Glutamatergic neuron (in vitro differentiated cells): ENCODE data around the gene HID1. TPM values are rescaled to one million over a fixed set of nuclear protein-coding genes. Genes with fewer than 3 reads are reported as not detected.

ENCODE experiments used
- DNase-seq: peaks from one replicate; pipeline ENCODE4 v3.0.0; 2022
- H3K27ac Mint-ChIP-seq: one replicate; pipeline ENCODE4 v1.8.0; 2020; ENCODE audit warnings: mild to moderate bottlenecking, mixed read lengths, inconsistent platforms; ENCODE audit not compliant: unreplicated experiment
- H3K27me3 Mint-ChIP-seq: one replicate; pipeline ENCODE4 v1.8.0; 2020; ENCODE audit warnings: mild to moderate bottlenecking, moderate library complexity, mixed read lengths, inconsistent platforms; ENCODE audit not compliant: unreplicated experiment
- H3K36me3 Mint-ChIP-seq: one replicate; pipeline ENCODE4 v1.8.0; 2020; ENCODE audit warnings: mild to moderate bottlenecking, mixed read lengths, inconsistent platforms; ENCODE audit not compliant: unreplicated experiment
- H3K4me1 Mint-ChIP-seq: one replicate; pipeline ENCODE4 v1.8.0; 2020; ENCODE audit warnings: mild to moderate bottlenecking, low read depth, mixed read lengths, inconsistent platforms; ENCODE audit not compliant: unreplicated experiment
- H3K4me3 Mint-ChIP-seq: one replicate; pipeline ENCODE4 v1.8.0; 2020; ENCODE audit warnings: mild to moderate bottlenecking, mixed read lengths, inconsistent platforms; ENCODE audit not compliant: unreplicated experiment
- H3K9me3 Mint-ChIP-seq: one replicate; pipeline ENCODE4 v1.8.0; 2020; ENCODE audit warnings: mild to moderate bottlenecking, moderate library complexity, mixed read lengths, inconsistent platforms; ENCODE audit not compliant: unreplicated experiment
- total RNA-seq: library from RNA; stranded (reverse); fragmentation: NEBNext Ultra II Directional; extraction: Animal tissue kit (Norgen Biotek cat#: 25700); gene quantifications from one replicate; pipeline ENCODE4 v1.2.1, GENCODE V29; 2021; ENCODE audit not compliant: unreplicated experiment
- TF ChIP-seq, protein P1 (sequence below): fragments of 200-600 bp; sonication (generic); IDR thresholded peaks from one replicate; pipeline ENCODE4 v1.5.0; 2021; ENCODE audit not compliant: partially characterized antibody, unreplicated experiment

HID1 gene
- total RNA-seq, 1 donor from 2014 or later = 106 TPM

- Mint-ChIP-seq H3K9me3 (peaks cover 5% of the 10 kb centered on the region), H3K4me3 (no peak overlapping the region), H3K27ac (no peak overlapping the region), H3K27me3 (peaks cover 9% of the 10 kb centered on the region), H3K36me3 (no peaks in the 10 kb centered on the region), H3K4me1 (peaks cover 2% of the 10 kb centered on the region)
- TF ChIP-seq, protein P1, sequence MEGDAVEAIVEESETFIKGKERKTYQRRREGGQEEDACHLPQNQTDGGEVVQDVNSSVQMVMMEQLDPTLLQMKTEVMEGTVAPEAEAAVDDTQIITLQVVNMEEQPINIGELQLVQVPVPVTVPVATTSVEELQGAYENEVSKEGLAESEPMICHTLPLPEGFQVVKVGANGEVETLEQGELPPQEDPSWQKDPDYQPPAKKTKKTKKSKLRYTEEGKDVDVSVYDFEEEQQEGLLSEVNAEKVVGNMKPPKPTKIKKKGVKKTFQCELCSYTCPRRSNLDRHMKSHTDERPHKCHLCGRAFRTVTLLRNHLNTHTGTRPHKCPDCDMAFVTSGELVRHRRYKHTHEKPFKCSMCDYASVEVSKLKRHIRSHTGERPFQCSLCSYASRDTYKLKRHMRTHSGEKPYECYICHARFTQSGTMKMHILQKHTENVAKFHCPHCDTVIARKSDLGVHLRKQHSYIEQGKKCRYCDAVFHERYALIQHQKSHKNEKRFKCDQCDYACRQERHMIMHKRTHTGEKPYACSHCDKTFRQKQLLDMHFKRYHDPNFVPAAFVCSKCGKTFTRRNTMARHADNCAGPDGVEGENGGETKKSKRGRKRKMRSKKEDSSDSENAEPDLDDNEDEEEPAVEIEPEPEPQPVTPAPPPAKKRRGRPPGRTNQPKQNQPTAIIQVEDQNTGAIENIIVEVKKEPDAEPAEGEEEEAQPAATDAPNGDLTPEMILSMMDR = no peak
- no peak for DNase-seq
Observed at GRCh38 chr17:74954115-74954514, 18.4 kb downstream of the HID1 start.

- H3K27me3 Mint-ChIP-seq = peaks cover 9% of the 10 kb centered on the region
- TF ChIP-seq, protein P1 = no peak
- H3K9me3 Mint-ChIP-seq = peaks cover 5% of the 10 kb centered on the region
- peaks cover 2% of the 10 kb centered on the region for H3K4me1 Mint-ChIP-seq
- no peak overlapping the region for H3K4me3 Mint-ChIP-seq
- H3K36me3 Mint-ChIP-seq = no peaks in the 10 kb centered on the region
- no peak for DNase-seq
- H3K27ac Mint-ChIP-seq = no peak overlapping the region
Observed at GRCh38 chr17:74953134-74953687, 19.3 kb downstream of the HID1 start.

- Mint-ChIP-seq H3K36me3 (no peaks in the 10 kb centered on the region), H3K27ac (no peak overlapping the region), H3K4me1 (no peaks in the 10 kb centered on the region), H3K27me3 (peaks cover 8% of the 10 kb centered on the region), H3K4me3 (no peak overlapping the region), H3K9me3 (peaks cover 2% of the 10 kb centered on the region)
- TF ChIP-seq, protein P1 = no peak
- DNase-seq = no peak
Observed at GRCh38 chr17:74952431-74953133, 20.0 kb downstream of the HID1 start.

GRCh38 chr17:74951680-74952421 is 20.7 kb downstream of the HID1 start:
- TF ChIP-seq, protein P1 = no peak
- Mint-ChIP-seq H3K4me1 (no peaks in the 10 kb centered on the region), H3K9me3 (peaks cover 2% of the 10 kb centered on the region), H3K27ac (no peak overlapping the region), H3K36me3 (no peaks in the 10 kb centered on the region), H3K27me3 (peaks cover 8% of the 10 kb centered on the region), H3K4me3 (no peak overlapping the region)
- DNase-seq = no peak

DNA sequence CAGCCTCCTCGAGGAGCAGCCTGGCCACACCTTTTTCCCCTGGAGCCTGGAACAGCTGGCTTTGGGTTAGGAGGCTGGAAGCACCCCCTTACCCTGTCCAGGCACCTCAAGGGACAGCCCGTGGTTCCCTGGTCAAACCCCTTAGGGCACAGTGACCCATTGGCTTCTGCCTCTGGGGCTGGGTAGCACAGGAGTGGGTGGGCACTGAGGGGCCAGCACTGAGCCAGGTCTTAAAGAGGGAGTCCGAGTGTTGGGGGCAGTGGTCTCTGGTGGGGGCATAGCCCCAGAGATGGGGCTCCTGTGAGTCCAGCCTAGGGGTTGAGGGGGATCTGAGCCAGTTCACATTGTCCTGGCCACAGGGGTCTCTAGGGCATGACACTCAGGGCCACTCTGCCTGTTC is 21.5 kb downstream of the HID1 start:
- no peaks in the 10 kb centered on the region for H3K4me1 Mint-ChIP-seq
- H3K27me3 Mint-ChIP-seq = peaks cover 8% of the 10 kb centered on the region
- peaks cover 2% of the 10 kb centered on the region for H3K9me3 Mint-ChIP-seq
- H3K27ac Mint-ChIP-seq = no peak overlapping the region
- TF ChIP-seq, protein P1 = no peak
- no peak overlapping the region for H3K4me3 Mint-ChIP-seq
- H3K36me3 Mint-ChIP-seq = no peaks in the 10 kb centered on the region
- no peak for DNase-seq
